Measurements from ENCODE around the gene PTPN1. TPM values are rescaled to one million over a fixed set of nuclear protein-coding genes. Genes with fewer than 3 reads are reported as not detected.

PTPN1 gene
- total and polyA plus RNA-seq, 2 of the 13 experiments (the other 11 are each of a cell fraction or from before 2014, with no cell fraction given), result 17.7 to 37.2 TPM

GRCh38 chr20:50478162-50478990 is 31.8 kb upstream of the PTPN1 start:
- WGBS (ENCODE audit: low lambda C conversion rate), result 25% methylated on average over 22 of the region's 22 CpGs
- no peaks in the 10 kb centered on the region for H4K20me1 ChIP-seq (ENCODE audit: insufficient read depth, low read length)
- ATAC-seq, result peak; percentile 99
- peaks cover 37% of the 10 kb centered on the region for H3K4me1 ChIP-seq (ENCODE audit: insufficient read depth, low read length)
- H3K36me3 ChIP-seq (replicated peaks in 1 of 2; ENCODE audit: control insufficient read depth in 1 of 2, insufficient read depth in 2 of 2, low read length in 2 of 2), result no peaks in the 10 kb centered on the region
- H3K9ac ChIP-seq (ENCODE audit: insufficient read depth, low read depth, low read length), result no peak overlapping the region
- H2AFZ ChIP-seq (ENCODE audit: low read length), result peak overlapping the region; percentile 21
- CTCF ChIA-PET (ENCODE audit: low intra/inter-chr PET ratio, low total read pairs), result interaction anchor here (0.9 to 4.4 kb wide), 2 partner anchors 100 to 292 kb away, joined by 4 to 45 read pairs; no protein-coding TSS in a partner anchor
- no peaks in the 10 kb centered on the region for H3K27me3 ChIP-seq (ENCODE audit: control insufficient read depth in 1 of 2, insufficient read depth in 2 of 2, low read length in 2 of 2)
- H3K4me3 ChIP-seq (replicated peaks in 1 of 3; ENCODE audit: insufficient read depth in 1 of 3, low read depth in 2 of 3, low read length in 3 of 3), result peak overlapping the region in 1 of 3 experiments; percentile 24; a peak in 2 of 6 replicates
- POLR2A ChIA-PET, result interaction anchor here (0.6 to 1.2 kb wide), 3 partner anchors 9 to 299 kb away, joined by 3 to 5 read pairs (median 4); no protein-coding TSS in a partner anchor
- peak; percentile 90 for FAIRE-seq
- peak; percentile 83 for DNase-seq (ENCODE audit: low spot score)
- in situ Hi-C loops (cut with HindIII; ENCODE audit: extremely low pct_ligation_motif_present, low pct_unique_long_range_greater_than_20kb), result loop anchor here (5.0 kb wide), 1 partner anchor 94 kb away; no protein-coding TSS in a partner anchor
- intact Hi-C loops (cut with micrococcal nuclease; ENCODE audit: unreplicated experiment), result loop anchor here (1.0 kb wide), 2 partner anchors 98 to 102 kb away; no protein-coding TSS in a partner anchor
- BruUV-seq (replicated peaks), result no TSS peak
- H3K79me2 ChIP-seq (ENCODE audit: insufficient read depth, low read length), result no peaks in the 10 kb centered on the region
- peak overlapping the region; percentile 64 for H3K4me2 ChIP-seq (ENCODE audit: low read depth, low read length)
- no peaks in the 10 kb centered on the region for H3K9me3 ChIP-seq (ENCODE audit: low read length)
- no peak overlapping the region for H3K27ac ChIP-seq (ENCODE audit: extremely low read length, insufficient read depth, low read length)
- TF ChIP-seq ZKSCAN1 (IDR thresholded peaks at IDR 0.05; ENCODE audit: low read length) (no peak), ZNF724P (CRISPR knock-in tag; IDR thresholded peaks at IDR 0.05; ENCODE audit: borderline replicate concordance) (no peak), POLR2A (IDR thresholded peaks at IDR 0.05; ENCODE audit: insufficient read depth in 1 of 2, low read depth in 2 of 2, low read length in 2 of 2) (no peak), ZFP36L2 (CRISPR knock-in tag; IDR thresholded peaks at IDR 0.05) (no peak), ZBTB14 (CRISPR knock-in tag; IDR thresholded peaks at IDR 0.05) (no peak), ZNF282 (IDR thresholded peaks at IDR 0.05; ENCODE audit: partially characterized antibody) (no peak), CENPT (CRISPR knock-in tag; IDR thresholded peaks at IDR 0.05; ENCODE audit: low read depth) (no peak), ZNF281 (CRISPR knock-in tag; IDR thresholded peaks at IDR 0.05; ENCODE audit: borderline replicate concordance) (no peak), JUN (CRISPR knock-in tag; IDR thresholded peaks at IDR 0.05) (peak; percentile 27; the same call in 1 of the 2 replicates), CEBPG (CRISPR knock-in tag; IDR thresholded peaks at IDR 0.05) (peak; percentile 21; the same call in 1 of the 2 replicates), CREBL2 (CRISPR knock-in tag; IDR thresholded peaks at IDR 0.05; ENCODE audit: borderline replicate concordance) (no peak), MTF2 (CRISPR knock-in tag; IDR thresholded peaks at IDR 0.05; ENCODE audit: borderline replicate concordance) (no peak), IRF1 (CRISPR knock-in tag; IDR thresholded peaks at IDR 0.05; ENCODE audit: low read depth) (no peak), GATA4 (IDR thresholded peaks at IDR 0.05; ENCODE audit: borderline replicate concordance, low read depth) (no peak)
